Daoy (cell line): ENCODE results near the gene PDE4D. TPM values are rescaled to one million over a fixed set of nuclear protein-coding genes. Genes with fewer than 3 reads are reported as not detected.
"Not testable (repeated sequence)": the region's sequence is repeated elsewhere in the genome, so short reads cannot be mapped to it uniquely, and the experiment has no call there.

Experiments used
- DNase-seq: peaks from one replicate; pipeline ENCODE4 v3.0.0-alpha.2; 2015; ENCODE audit warnings: low read depth
- total RNA-seq: library from RNA; depleted of rRNA; stranded (reverse); fragments of >200 nt; shearing (Covaris generic); gene quantifications from 2 replicates; pipeline ENCODE4 v1.2.3, GENCODE V29; 2014

Gene PDE4D
- total RNA-seq, 1 experiment from 2014 or later: 23.1 TPM

- DNase-seq: peak; percentile 56
Observed at GRCh38 chr5:59799668-59800346, 93.7 kb downstream of the PDE4D start.

- peak; percentile 69 for DNase-seq
Observed at GRCh38 chr5:59798862-59799667, 94.5 kb downstream of the PDE4D start.

- DNase-seq: no peak
Observed at GRCh38 chr5:59795141-59795540, 98.4 kb downstream of the PDE4D start.

GRCh38 chr5:59792983-59793585 lies 100.4 kb downstream of the PDE4D start:
- DNase-seq: peak; percentile 94

GRCh38 chr5:59791617-59792016 lies 101.9 kb downstream of the PDE4D start:
- DNase-seq: no peak

- peak; percentile 76 for DNase-seq
Observed at GRCh38 chr5:59790776-59791475, 102.6 kb downstream of the PDE4D start.

- peak; percentile 84 for DNase-seq
Observed at GRCh38 chr5:59790376-59790775, 103.2 kb downstream of the PDE4D start.

GRCh38 chr5:59789894-59790293 lies 103.6 kb downstream of the PDE4D start:
- DNase-seq: no peak

- DNase-seq: no peak
Observed at GRCh38 chr5:59789197-59789596, 104.3 kb downstream of the PDE4D start.

GRCh38 chr5:59786334-59786805 lies 107.2 kb downstream of the PDE4D start:
- peak; percentile 91 for DNase-seq

GRCh38 chr5:59785676-59786333 lies 107.7 kb downstream of the PDE4D start:
- no peak for DNase-seq

- DNase-seq: not testable (repeated sequence)
Observed at GRCh38 chr5:59784708-59785107, 108.8 kb downstream of the PDE4D start.

- DNase-seq: no peak
Observed at GRCh38 chr5:59783264-59783663, 110.3 kb downstream of the PDE4D start.

- no peak for DNase-seq
Observed at GRCh38 chr5:59782856-59783255, 110.7 kb downstream of the PDE4D start.

- no peak for DNase-seq
Observed at GRCh38 chr5:59779453-59779852, 114.1 kb downstream of the PDE4D start.

- no peak for DNase-seq
Observed at GRCh38 chr5:59777028-59777427, 116.5 kb downstream of the PDE4D start.

- peak; percentile 40 for DNase-seq
Observed at GRCh38 chr5:59773294-59773693, 120.2 kb downstream of the PDE4D start.

- DNase-seq: no peak
Observed at GRCh38 chr5:59772757-59773156, 120.8 kb downstream of the PDE4D start.

GRCh38 chr5:59772206-59772605 lies 121.3 kb downstream of the PDE4D start:
- no peak for DNase-seq

GRCh38 chr5:59770953-59771352 lies 122.6 kb downstream of the PDE4D start:
- DNase-seq: no peak

- DNase-seq: no peak
Observed at GRCh38 chr5:59769832-59770231, 123.7 kb downstream of the PDE4D start.

GRCh38 chr5:59769041-59769360 lies 124.5 kb downstream of the PDE4D start:
- DNase-seq: no peak
